Kidney epithelial cell (primary cell): ENCODE data around the gene BIK. TPM values are rescaled to one million over a fixed set of nuclear protein-coding genes. Genes with fewer than 3 reads are reported as not detected.

Experiments used
- DNase-seq: peaks from one replicate; pipeline ENCODE4 v3.0.0-alpha.2; 2010; ENCODE audit warnings: low read depth
- H3K27me3 ChIP-seq: 2 replicates; pipeline ENCODE4 v1.6.0; 2011; ENCODE audit warnings: low read length; ENCODE audit not compliant: control insufficient read depth, insufficient read depth
- H3K36me3 ChIP-seq: 2 replicates; pipeline ENCODE4 v1.5.1; 2011; ENCODE audit warnings: low read length; ENCODE audit not compliant: control insufficient read depth, insufficient read depth
- H3K4me3 ChIP-seq: 2 replicates; pipeline ENCODE4 v1.5.1; 2011; ENCODE audit warnings: low read depth, mild to moderate bottlenecking, control low read depth, low read length
- CTCF ChIP-seq: IDR thresholded peaks from 2 replicates; pipeline ENCODE4 v1.5.1; 2011; ENCODE audit warnings: mild to moderate bottlenecking, moderate library complexity, low read length, control low read depth, inconsistent platforms; ENCODE audit not compliant: insufficient read depth, poor library complexity, severe bottlenecking
- total RNA-seq: library from RNA; depleted of rRNA; stranded (reverse); fragments of >200 nt; gene quantifications from 2 replicates; pipeline ENCODE4 v1.2.3, GENCODE V29; 2015

BIK gene
- total RNA-seq, 1 donor from 2014 or later, result 31.3 TPM

DNA sequence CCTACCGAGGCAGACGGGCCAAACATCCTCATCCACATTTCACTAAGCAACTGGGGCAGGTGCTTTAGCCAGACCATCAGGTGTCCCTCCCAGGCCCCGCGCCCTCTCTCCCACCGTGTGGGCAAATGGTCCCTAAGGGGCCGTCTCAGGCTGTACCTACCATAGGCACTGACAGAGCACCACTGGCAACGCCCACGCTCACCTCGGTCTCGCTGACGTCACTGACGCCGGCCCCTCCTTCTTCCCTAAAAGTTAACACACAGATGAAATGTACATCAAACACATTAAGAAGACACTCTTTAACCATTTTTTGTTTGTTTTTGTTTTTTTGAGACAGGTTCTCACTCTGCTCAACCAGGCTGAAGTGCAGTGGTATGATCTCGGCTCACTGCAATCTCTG lies 30.8 kb upstream of the BIK start:
- Histone ChIP-seq H3K27me3 (no peaks in the 10 kb centered on the region), H3K4me3 (no peak overlapping the region), H3K36me3 (no peaks in the 10 kb centered on the region)
- DNase-seq, result no peak
- TF ChIP-seq CTCF, result no peak

GRCh38 chr22:43080616-43081015 lies 29.9 kb upstream of the BIK start:
- no peak for TF ChIP-seq CTCF
- peak; percentile 31 for DNase-seq
- Histone ChIP-seq H3K36me3 (no peaks in the 10 kb centered on the region), H3K4me3 (no peak overlapping the region), H3K27me3 (no peaks in the 10 kb centered on the region)

GRCh38 chr22:43081968-43082367 lies 28.6 kb upstream of the BIK start:
- H3K36me3 ChIP-seq, result no peaks in the 10 kb centered on the region
- H3K27me3 ChIP-seq, result no peaks in the 10 kb centered on the region
- H3K4me3 ChIP-seq, result no peak overlapping the region
- no peak for TF ChIP-seq CTCF
- no peak for DNase-seq

- H3K27me3 ChIP-seq, result no peaks in the 10 kb centered on the region
- H3K4me3 ChIP-seq, result no peak overlapping the region
- H3K36me3 ChIP-seq, result no peaks in the 10 kb centered on the region
- TF ChIP-seq CTCF, result no peak
- no peak for DNase-seq
Measured at GRCh38 chr22:43085658-43086606, 24.6 kb upstream of the BIK start.

DNA sequence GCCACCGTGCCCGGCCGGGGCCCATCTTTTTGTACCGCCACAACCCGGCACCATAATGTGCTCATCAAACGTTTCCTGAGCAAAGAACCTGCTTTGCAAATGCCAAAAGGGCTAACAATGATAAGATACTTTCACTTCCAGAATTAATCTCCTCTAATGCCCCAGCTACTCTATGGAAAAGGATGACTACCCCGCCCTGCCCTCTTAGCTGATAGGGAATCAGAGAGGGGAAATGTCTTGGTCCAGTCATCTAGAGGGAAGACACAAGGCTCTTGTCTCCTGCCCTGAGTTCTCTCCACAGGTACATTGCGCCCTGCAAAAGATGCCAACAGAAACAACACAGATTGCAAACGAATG lies 21.9 kb upstream of the BIK start:
- Histone ChIP-seq H3K4me3 (peak overlapping the region; percentile 87), H3K36me3 (no peaks in the 10 kb centered on the region), H3K27me3 (no peaks in the 10 kb centered on the region)
- no peak for TF ChIP-seq CTCF
- no peak for DNase-seq
